K562 (cell line): ENCODE results near the gene BOLA3. TPM values are rescaled to one million over a fixed set of nuclear protein-coding genes. Genes with fewer than 3 reads are reported as not detected.

ENCODE experiments used
- BRF1 ChIP-seq: IDR thresholded peaks from 3 replicates; pipeline ENCODE4 v1.6.1; 2011; ENCODE audit warnings: borderline replicate concordance, mild to moderate bottlenecking; ENCODE audit not compliant: insufficient read length; ENCODE audit errors: extremely low read depth
- CAMTA2 ChIP-seq: fragments of 250-450 bp; sonication (Bioruptor Pico); conservative IDR thresholded peaks from 2 replicates; pipeline ENCODE4 v1.5.1; 2022
- CHD7 ChIP-seq: fragments of 200-600 bp; sonication (generic); IDR thresholded peaks from one replicate; pipeline ENCODE4 v1.6.1; 2012; ENCODE audit warnings: mild to moderate bottlenecking, low read depth, low read length, inconsistent platforms
- CREBBP ChIP-seq: IDR thresholded peaks from one replicate; pipeline ENCODE4 v1.6.1; 2012; ENCODE audit warnings: low read depth, mild to moderate bottlenecking, control low read depth, inconsistent platforms, low read length
- DPF2 ChIP-seq: fragments of 450-650 bp; IDR thresholded peaks from 2 replicates; pipeline ENCODE4 v1.6.1; 2016
- EP400 ChIP-seq: fragments of 450-650 bp; IDR thresholded peaks from 2 replicates; pipeline ENCODE4 v1.6.1; 2017; ENCODE audit warnings: antibody characterized with exemption, mild to moderate bottlenecking, moderate library complexity
- FOXK2 ChIP-seq, 2 experiments: fragments of 450-650 bp; IDR thresholded peaks in 1 of 2; conservative IDR thresholded peaks in 1 of 2; 2 replicates each; pipeline ENCODE4 v1.6.1; 2016; ENCODE audit warnings: low read depth in 2 of 2, mild to moderate bottlenecking in 1 of 2
- FOXM1 ChIP-seq, 2 experiments: fragments of 450-650 bp in 1 of 2; sonication (generic) in 1 of 2; formaldehyde crosslinking in 1 of 2; IDR thresholded peaks; 2 replicates each; pipeline versions ENCODE4 v1.6.1 to v1.9.0; 2017 to 2022; ENCODE audit warnings: low read depth in 2 of 2, mild to moderate bottlenecking in 2 of 2, missing genetic modification reagents in 1 of 2, moderate library complexity in 1 of 2
- GABPB1 ChIP-seq: sonication (generic); formaldehyde crosslinking; IDR thresholded peaks from 2 replicates; pipeline ENCODE4 v1.8.0; 2022; ENCODE audit warnings: mild to moderate bottlenecking, missing genetic modification reagents
- HNRNPLL ChIP-seq: fragments of 200-400 bp; formaldehyde crosslinking; IDR thresholded peaks from 2 replicates; pipeline ENCODE4 v1.6.1; 2017; ENCODE audit warnings: low read length, low read depth, mild to moderate bottlenecking; ENCODE audit not compliant: poor library complexity, severe bottlenecking
- PHF8 ChIP-seq: fragments of 200-600 bp; sonication (generic); IDR thresholded peaks from 2 replicates; pipeline ENCODE4 v1.6.1; 2012; ENCODE audit warnings: mixed run types, mild to moderate bottlenecking, inconsistent platforms, low read length, moderate library complexity, borderline replicate concordance
- POLR2B ChIP-seq: fragments of 450-650 bp; IDR thresholded peaks from 2 replicates; pipeline ENCODE4 v1.6.1; 2018; ENCODE audit warnings: low read depth; ENCODE audit not compliant: partially characterized antibody
- ZNF184 ChIP-seq: sonication (generic); formaldehyde crosslinking; IDR thresholded peaks from 2 replicates; pipeline ENCODE4 v1.5.0; 2020; ENCODE audit warnings: missing genetic modification reagents
- ZNF551 ChIP-seq: fragments of 250-450 bp; sonication (Bioruptor Pico); IDR thresholded peaks from 2 replicates; pipeline ENCODE4 v1.5.0; 2021; ENCODE audit warnings: mild to moderate bottlenecking, moderate library complexity
- ZNF584 ChIP-seq: fragments of 200-800 bp; sonication (Bioruptor generic); IDR thresholded peaks from 2 replicates; pipeline ENCODE4 v1.6.1; 2016; ENCODE audit warnings: low read depth, mild to moderate bottlenecking, missing genetic modification characterization, missing compliant biosample characterization
- polyA plus RNA-seq, 8 experiments: library from polyadenylated mRNA; depleted of rRNA in 4 of 8; stranded (reverse) in 5 of 8; unstranded in 3 of 8; fragments of >200 nt; fragmentation: Nextera tagmentation in 2 of 8; fragmentation: Illumina TruSeq in 1 of 8; extraction: Ambion mirVana in 2 of 8; extraction: Trizol in 1 of 8; gene quantifications; 2 replicates each; pipeline versions ENCODE4 v1.2.1 to v1.2.3, GENCODE V29; 2011 to 2014; ENCODE audit warnings: inconsistent platforms in 1 of 8, missing spikeins in 1 of 8
- total RNA-seq, 7 experiments: library from RNA; depleted of rRNA in 6 of 7; stranded (reverse); fragments of >200 nt in 6 of 7; fragmentation: Illumina TruSeq in 2 of 7; extraction: Trizol in 2 of 7; gene quantifications; 2 replicates each; pipeline versions ENCODE4 v1.2.1 to v1.2.3, GENCODE V29; 2011 to 2021; ENCODE audit warnings: low replicate concordance in 1 of 7

Gene BOLA3
- total and polyA plus RNA-seq, 9 of the 15 experiments (the other 6 are each of a cell fraction or from before 2014, with no cell fraction given), result 149 to 619 (median 255) TPM

GRCh38 chr2:74147727-74148456, at the start of gene BOLA3 (continued):
- TF ChIP-seq CHD7 (no peak), PHF8 (peak; percentile 87; the same call in 1 of the 2 replicates), EP400 (peak; percentile 77), POLR2B (peak; percentile 28), DPF2 (no peak), ZNF584 (no peak), BRF1 (no peak), FOXK2 (conservative IDR thresholded peaks at IDR 0.05 in 1 of 2, IDR thresholded peaks at IDR 0.05 in 1 of 2; ENCODE audit: low read depth in 2 of 2) (0 out of 4 replicates have a peak, but pooled peaks of 1 of the 2 experiments have one; percentile 24), ZNF184 (CRISPR knock-in tag) (no peak), FOXM1 (IDR thresholded peaks at IDR 0.05; ENCODE audit: low read depth) (no peak), FOXM1 (CRISPR knock-in tag; IDR thresholded peaks at IDR 0.05; ENCODE audit: low read depth) (no peak; the same call in 1 of the 2 replicates), GABPB1 (CRISPR knock-in tag) (no peak; the same call in 1 of the 2 replicates), HNRNPLL (peak; percentile 25), CREBBP (no peak), CAMTA2 (no peak), ZNF551 (CRISPR knock-in tag) (no peak)
